HepG2 (cell line): ENCODE results near the gene PARP3. TPM values are rescaled to one million over a fixed set of nuclear protein-coding genes. Genes with fewer than 3 reads are reported as not detected.
A peak's percentile ranks its signal among the peaks of the same experiment; 100 is the strongest.

Source experiments
- ATAC-seq: fragments of 200-7000 bp; cut with Tn5 transposase; 3 replicates; pipeline ENCODE4 v1.9.1; 2020; ENCODE audit warnings: mild to moderate bottlenecking, moderate library complexity
- BruUV-seq: library from RNA; stranded (reverse); fragments of 400-500 nt; replicated peaks from 2 replicates; lab custom pipeline; 2021; lab: Mats Ljungman, UMichigan
- CTCF ChIA-PET: fragments of 300-600 bp; formaldehyde crosslinking; extraction: SDS; loops from one replicate; lab custom pipeline; 2021; ENCODE audit warnings: low total read pairs, inconsistent platforms, low intra/inter-chr PET ratio; lab: Yijun Ruan, JAX
- POLR2A ChIA-PET: fragments of 350-600 bp; sonication (Branson Sonifier 250); formaldehyde crosslinking; loops from one replicate; lab custom pipeline; 2020; ENCODE audit warnings: antibody characterized with exemption, inconsistent platforms; lab: Yijun Ruan, JAX
- DNase-seq: peaks from one replicate; pipeline ENCODE4 v3.0.0-alpha.2; 2015; ENCODE audit warnings: low spot score
- FAIRE-seq: peaks from 3 replicates; lab custom pipeline; 2011; peaks lifted over from hg19 to GRCh38; lab: Jason Lieb, UNC
- H2AFZ ChIP-seq: one replicate; pipeline ENCODE4 v1.6.1; 2011; ENCODE audit warnings: low read length, inconsistent platforms
- H3K27ac ChIP-seq: fragments of 300-600 bp; 3 replicates; pipeline ENCODE4 v1.8.0; 2011; ENCODE audit warnings: mixed run types, mild to moderate bottlenecking, mixed read lengths, low read length, inconsistent platforms; ENCODE audit not compliant: insufficient read depth; ENCODE audit errors: extremely low read length
- H3K27me3 ChIP-seq, 2 experiments: fragments of 200-600 bp in 1 of 2; 2 replicates in 1 of 2; 3 replicates in 1 of 2; pipeline versions ENCODE4 v1.6.0 to v1.8.0; 2011; ENCODE audit warnings: low read length in 2 of 2, mild to moderate bottlenecking in 2 of 2, moderate library complexity in 2 of 2, inconsistent platforms in 1 of 2; ENCODE audit not compliant: insufficient read depth in 2 of 2, control insufficient read depth in 1 of 2
- H3K36me3 ChIP-seq, 2 experiments: fragments of 200-600 bp in 1 of 2; replicated peaks in 1 of 2; 2 replicates in 1 of 2; 3 replicates in 1 of 2; pipeline versions ENCODE4 v1.5.1 to v1.8.0; 2011; ENCODE audit warnings: low read length in 2 of 2, inconsistent platforms in 1 of 2; ENCODE audit not compliant: insufficient read depth in 2 of 2, control insufficient read depth in 1 of 2
- H3K4me1 ChIP-seq: 2 replicates; pipeline ENCODE4 v1.5.1; 2012; ENCODE audit warnings: low read length, inconsistent platforms; ENCODE audit not compliant: insufficient read depth
- H3K4me2 ChIP-seq: 2 replicates; pipeline ENCODE4 v1.6.0; 2011; ENCODE audit warnings: low read depth, low read length, inconsistent platforms
- H3K4me3 ChIP-seq, 3 experiments: fragments of 200-600 bp in 1 of 3; sonication (generic), shearing (Covaris generic) in 1 of 3; replicated peaks in 1 of 3; 2 replicates each; pipeline ENCODE4 v1.5.1; 2011 to 2016; ENCODE audit warnings: low read length in 3 of 3, inconsistent platforms in 2 of 3, low read depth in 2 of 3, mild to moderate bottlenecking in 2 of 3, control low read depth in 1 of 3, mixed read lengths in 1 of 3; ENCODE audit not compliant: insufficient read depth in 1 of 3
- H3K79me2 ChIP-seq: one replicate; pipeline ENCODE4 v1.6.1; 2011; ENCODE audit warnings: low read length, inconsistent platforms; ENCODE audit not compliant: insufficient read depth
- H3K9ac ChIP-seq: 2 replicates; pipeline ENCODE4 v1.6.0; 2011; ENCODE audit warnings: mild to moderate bottlenecking, low read depth, low read length, inconsistent platforms; ENCODE audit not compliant: insufficient read depth
- H3K9me3 ChIP-seq: 2 replicates; pipeline ENCODE4 v1.5.1; 2012; ENCODE audit warnings: mild to moderate bottlenecking, low read length
- H4K20me1 ChIP-seq: 2 replicates; pipeline ENCODE4 v1.6.0; 2011; ENCODE audit warnings: inconsistent platforms, mild to moderate bottlenecking, low read length, moderate library complexity; ENCODE audit not compliant: insufficient read depth
- AGO1 ChIP-seq: fragments of 200-400 bp; formaldehyde crosslinking; IDR thresholded peaks from 2 replicates; pipeline ENCODE4 v1.6.1; 2017; ENCODE audit warnings: mild to moderate bottlenecking, low read depth, low read length, moderate library complexity; ENCODE audit not compliant: poor library complexity, severe bottlenecking
- EED ChIP-seq: sonication (generic); formaldehyde crosslinking; IDR thresholded peaks from 2 replicates; pipeline ENCODE4 v1.5.0; 2020; ENCODE audit warnings: mild to moderate bottlenecking, missing genetic modification reagents
- HCFC1 ChIP-seq: fragments of 150-350 bp; IDR thresholded peaks from 2 replicates; pipeline ENCODE4 v1.6.1; 2014; ENCODE audit warnings: low read depth, low read length
- HNF4A ChIP-seq: sonication (generic); formaldehyde crosslinking; IDR thresholded peaks from 2 replicates; pipeline ENCODE4 v1.4.0; 2020; ENCODE audit warnings: missing genetic modification reagents
- JDP2 ChIP-seq: sonication (generic); formaldehyde crosslinking; IDR thresholded peaks from 2 replicates; pipeline ENCODE4 v1.8.1; 2022; ENCODE audit warnings: missing genetic modification reagents, borderline replicate concordance
- MAZ ChIP-seq, 2 experiments: sonication (generic) in 1 of 2; formaldehyde crosslinking in 1 of 2; IDR thresholded peaks; 2 replicates each; pipeline versions ENCODE4 v1.5.0 to v1.6.1; 2012 to 2020; ENCODE audit warnings: low read depth in 2 of 2, mild to moderate bottlenecking in 2 of 2, borderline replicate concordance in 1 of 2, improper control_type of control experiment in 1 of 2, low read length in 1 of 2, missing genetic modification reagents in 1 of 2, moderate library complexity in 1 of 2
- NBN ChIP-seq: fragments of 450-650 bp; conservative IDR thresholded peaks from 2 replicates; pipeline ENCODE4 v1.6.1; 2017
- NR2F1 ChIP-seq, 2 experiments: fragments of 450-650 bp in 1 of 2; formaldehyde crosslinking in 1 of 2; IDR thresholded peaks; 2 replicates each; pipeline versions ENCODE4 v1.5.0 to v1.6.1; 2016 to 2020; ENCODE audit warnings: mild to moderate bottlenecking in 1 of 2, missing compliant biosample characterization in 1 of 2, missing genetic modification reagents in 1 of 2, moderate library complexity in 1 of 2
- PHB2 ChIP-seq: fragments of 450-650 bp; IDR thresholded peaks from 2 replicates; pipeline ENCODE4 v1.6.1; 2018; ENCODE audit not compliant: partially characterized antibody
- PLRG1 ChIP-seq: fragments of 450-650 bp; conservative IDR thresholded peaks from 2 replicates; pipeline ENCODE4 v1.6.1; 2016
- SP4 ChIP-seq: sonication (generic); formaldehyde crosslinking; IDR thresholded peaks from 2 replicates; pipeline ENCODE4 v1.8.1; 2023; ENCODE audit warnings: mild to moderate bottlenecking, missing genetic modification reagents
- YY1 ChIP-seq: IDR thresholded peaks from 2 replicates; pipeline ENCODE4 v1.6.1; 2011; ENCODE audit warnings: low read length, low read depth, moderate library complexity, mild to moderate bottlenecking; ENCODE audit not compliant: insufficient read depth, insufficient replicate concordance
- ZNF362 ChIP-seq: sonication (generic); formaldehyde crosslinking; IDR thresholded peaks from 2 replicates; pipeline ENCODE4 v1.4.0; 2020; ENCODE audit warnings: missing genetic modification reagents, mild to moderate bottlenecking, borderline replicate concordance
- ZNF496 ChIP-seq: sonication (generic); formaldehyde crosslinking; IDR thresholded peaks from 2 replicates; pipeline ENCODE4 v1.8.1; 2023; ENCODE audit warnings: mild to moderate bottlenecking, moderate library complexity, missing genetic modification reagents; ENCODE audit not compliant: insufficient replicate concordance
- WGBS: methylation state at CpG from one replicate; pipeline ENCODE4 v1.1.6; 2017; ENCODE audit warnings: low lambda C conversion rate; 5-methylcytosine and 5-hydroxymethylcytosine counted together
- in situ Hi-C: cut with HindIII; loops from 2 replicates; pipeline ENCODE4 v1.10.0; 2017; ENCODE audit warnings: low pct_unique_long_range_greater_than_20kb; ENCODE audit not compliant: extremely low pct_ligation_motif_present
- intact Hi-C: fragments of 100-400 bp; cut with micrococcal nuclease; formaldehyde crosslinking; loops from one replicate; pipeline ENCODE4 v1.10.0; 2022; ENCODE audit not compliant: unreplicated experiment
- polyA plus RNA-seq, 8 experiments: library from polyadenylated mRNA; depleted of rRNA in 3 of 8; stranded (reverse) in 7 of 8; unstranded in 1 of 8; fragments of >200 nt; fragmentation: Illumina TruSeq in 4 of 8; extraction: Trizol in 4 of 8; gene quantifications; 2 replicates each; pipeline versions ENCODE4 v1.2.1 to v1.2.3, GENCODE V29; 2011 to 2016; ENCODE audit warnings: low read depth in 4 of 8, missing spikeins in 1 of 8, mixed read lengths in 1 of 8; ENCODE audit not compliant: insufficient read depth in 1 of 8
- total RNA-seq, 5 experiments: library from RNA; depleted of rRNA; stranded (reverse); fragments of >200 nt; fragmentation: Illumina TruSeq; extraction: Trizol; gene quantifications; 2 replicates each; pipeline ENCODE4 v1.2.3, GENCODE V29; 2016; ENCODE audit warnings: low read depth in 1 of 5
- TF ChIP-seq, protein P1 (sequence below): sonication (generic); formaldehyde crosslinking; IDR thresholded peaks from 2 replicates; pipeline ENCODE4 v1.4.0; 2020; ENCODE audit warnings: missing genetic modification reagents
- TF ChIP-seq, protein P2 (sequence below): sonication (generic); formaldehyde crosslinking; conservative IDR thresholded peaks from 2 replicates; pipeline ENCODE4 v1.4.0; 2020; ENCODE audit warnings: mild to moderate bottlenecking, missing genetic modification reagents, moderate library complexity

PARP3 gene
- total and polyA plus RNA-seq, 2 of the 13 experiments (the other 11 are each of a cell fraction or from before 2014, with no cell fraction given), result 11.2 to 21.5 TPM

DNA sequence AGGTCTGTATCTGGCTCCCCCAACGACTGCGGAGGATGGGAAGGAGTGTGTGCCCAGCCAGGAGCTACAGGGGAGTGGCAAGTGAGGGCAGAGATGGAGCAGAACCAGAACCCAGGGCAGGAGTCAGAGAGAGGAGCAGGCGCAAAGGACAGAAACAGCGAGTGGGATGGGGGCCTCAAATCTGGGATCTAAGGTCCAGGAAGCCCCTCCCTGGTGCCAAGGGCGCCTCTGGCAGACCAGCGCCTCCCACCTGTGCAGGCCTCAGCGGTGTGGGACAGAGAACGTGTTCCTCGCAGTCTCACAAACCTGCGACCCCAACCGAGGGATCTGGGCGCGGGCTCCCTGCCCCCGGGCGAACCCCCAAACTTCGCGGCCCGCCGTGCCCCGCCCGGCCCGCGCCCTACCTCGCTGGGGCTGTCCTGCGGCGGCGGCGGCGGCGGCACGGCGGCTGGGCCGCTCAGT lies 24.8 kb downstream of the PARP3 start:
- DNase-seq, result no peak
- Histone ChIP-seq H2AFZ (no peak overlapping the region), H4K20me1 (no peaks in the 10 kb centered on the region), H3K36me3 (peaks cover 2 to 5% of the 10 kb centered on the region in 2 experiments; a peak in 2 of 5 replicates), H3K27ac (peak overlapping the region; percentile 80), H3K9me3 (no peaks in the 10 kb centered on the region), H3K4me3 (peak overlapping the region; percentile 69 to 89 (median 72)), H3K4me1 (peaks cover 89% of the 10 kb centered on the region), H3K9ac (peak overlapping the region; percentile 89), H3K79me2 (peaks cover 3% of the 10 kb centered on the region), H3K27me3 (no peaks in the 10 kb centered on the region), H3K4me2 (peak overlapping the region; percentile 99)
- ChIA-PET CTCF (no interaction called here), POLR2A (interaction anchor here (1.4 to 6.8 kb wide), 4 partner anchors 16 to 210 kb away, joined by 4 to 80 read pairs (median 36); partner anchors contain the start of genes ACY1, PARP3, RPL29 and RRP9)
- no TSS peak for BruUV-seq
- no peak for FAIRE-seq
- 43% methylated on average over 3 of the region's 33 CpGs for WGBS
- ATAC-seq, result peak; percentile 16
- in situ Hi-C loops (no loop called here), intact Hi-C loops (no loop called here)
- no peak for TF ChIP-seq YY1
- TF ChIP-seq AGO1, result no peak
- TF ChIP-seq EED (CRISPR knock-in tag), result 0 out of 2 replicates have a peak, but pooled peaks have one; percentile 33
- TF ChIP-seq, protein P1, sequence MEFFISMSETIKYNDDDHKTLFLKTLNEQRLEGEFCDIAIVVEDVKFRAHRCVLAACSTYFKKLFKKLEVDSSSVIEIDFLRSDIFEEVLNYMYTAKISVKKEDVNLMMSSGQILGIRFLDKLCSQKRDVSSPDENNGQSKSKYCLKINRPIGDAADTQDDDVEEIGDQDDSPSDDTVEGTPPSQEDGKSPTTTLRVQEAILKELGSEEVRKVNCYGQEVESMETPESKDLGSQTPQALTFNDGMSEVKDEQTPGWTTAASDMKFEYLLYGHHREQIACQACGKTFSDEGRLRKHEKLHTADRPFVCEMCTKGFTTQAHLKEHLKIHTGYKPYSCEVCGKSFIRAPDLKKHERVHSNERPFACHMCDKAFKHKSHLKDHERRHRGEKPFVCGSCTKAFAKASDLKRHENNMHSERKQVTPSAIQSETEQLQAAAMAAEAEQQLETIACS (CRISPR knock-in tag), result no peak
- TF ChIP-seq PLRG1, result no peak
- no peak for TF ChIP-seq JDP2 (CRISPR knock-in tag)
- TF ChIP-seq PHB2, result no peak
- no peak for TF ChIP-seq ZNF362 (CRISPR knock-in tag)
- TF ChIP-seq NBN, result no peak
- no peak for TF ChIP-seq HNF4A
- no peak; the same call in 1 of the 2 replicates for TF ChIP-seq SP4 (CRISPR knock-in tag)
- TF ChIP-seq, protein P2, sequence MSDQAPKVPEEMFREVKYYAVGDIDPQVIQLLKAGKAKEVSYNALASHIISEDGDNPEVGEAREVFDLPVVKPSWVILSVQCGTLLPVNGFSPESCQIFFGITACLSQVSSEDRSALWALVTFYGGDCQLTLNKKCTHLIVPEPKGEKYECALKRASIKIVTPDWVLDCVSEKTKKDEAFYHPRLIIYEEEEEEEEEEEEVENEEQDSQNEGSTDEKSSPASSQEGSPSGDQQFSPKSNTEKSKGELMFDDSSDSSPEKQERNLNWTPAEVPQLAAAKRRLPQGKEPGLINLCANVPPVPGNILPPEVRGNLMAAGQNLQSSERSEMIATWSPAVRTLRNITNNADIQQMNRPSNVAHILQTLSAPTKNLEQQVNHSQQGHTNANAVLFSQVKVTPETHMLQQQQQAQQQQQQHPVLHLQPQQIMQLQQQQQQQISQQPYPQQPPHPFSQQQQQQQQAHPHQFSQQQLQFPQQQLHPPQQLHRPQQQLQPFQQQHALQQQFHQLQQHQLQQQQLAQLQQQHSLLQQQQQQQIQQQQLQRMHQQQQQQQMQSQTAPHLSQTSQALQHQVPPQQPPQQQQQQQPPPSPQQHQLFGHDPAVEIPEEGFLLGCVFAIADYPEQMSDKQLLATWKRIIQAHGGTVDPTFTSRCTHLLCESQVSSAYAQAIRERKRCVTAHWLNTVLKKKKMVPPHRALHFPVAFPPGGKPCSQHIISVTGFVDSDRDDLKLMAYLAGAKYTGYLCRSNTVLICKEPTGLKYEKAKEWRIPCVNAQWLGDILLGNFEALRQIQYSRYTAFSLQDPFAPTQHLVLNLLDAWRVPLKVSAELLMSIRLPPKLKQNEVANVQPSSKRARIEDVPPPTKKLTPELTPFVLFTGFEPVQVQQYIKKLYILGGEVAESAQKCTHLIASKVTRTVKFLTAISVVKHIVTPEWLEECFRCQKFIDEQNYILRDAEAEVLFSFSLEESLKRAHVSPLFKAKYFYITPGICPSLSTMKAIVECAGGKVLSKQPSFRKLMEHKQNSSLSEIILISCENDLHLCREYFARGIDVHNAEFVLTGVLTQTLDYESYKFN (CRISPR knock-in tag), result no peak
- no peak for TF ChIP-seq NR2F1 (CRISPR knock-in tag; IDR thresholded peaks at IDR 0.05)
- TF ChIP-seq ZNF496 (CRISPR knock-in tag), result no peak
- no peak for TF ChIP-seq MAZ (IDR thresholded peaks at IDR 0.05; ENCODE audit: borderline replicate concordance, low read depth, low read length)
- TF ChIP-seq MAZ (CRISPR knock-in tag; IDR thresholded peaks at IDR 0.05; ENCODE audit: low read depth), result 0 out of 2 replicates have a peak, but pooled peaks have one; percentile 39
- no peak for TF ChIP-seq HCFC1
